GM21515 (cell line): ENCODE measurements around the gene NOTCH2NLA.
"Not testable (repeated sequence)": the region's sequence is repeated elsewhere in the genome, so short reads cannot be mapped to it uniquely, and the experiment has no call there.

Experiments
- ATAC-seq: cut with Tn5 transposase; IDR thresholded peaks from one replicate; pipeline ENCODE4 v1.9.1; 2021; ENCODE audit not compliant: unreplicated experiment

Gene NOTCH2NLA

GRCh38 chr1:146167740-146168139, 61.1 kb downstream of the NOTCH2NLA start:
- not testable (repeated sequence) for ATAC-seq

GRCh38 chr1:146167273-146167672, 61.5 kb downstream of the NOTCH2NLA start:
- not testable (repeated sequence) for ATAC-seq

- not testable (repeated sequence) for ATAC-seq
Measured at GRCh38 chr1:146144465-146144864, 84.4 kb downstream of the NOTCH2NLA start, which contains the start of gene NBPF10. NBPF10 (minus strand) TSS chr1:146144804; CDS start chr1:146144769, 35 bp downstream.
